ENCODE results near the gene STON1.

DNA sequence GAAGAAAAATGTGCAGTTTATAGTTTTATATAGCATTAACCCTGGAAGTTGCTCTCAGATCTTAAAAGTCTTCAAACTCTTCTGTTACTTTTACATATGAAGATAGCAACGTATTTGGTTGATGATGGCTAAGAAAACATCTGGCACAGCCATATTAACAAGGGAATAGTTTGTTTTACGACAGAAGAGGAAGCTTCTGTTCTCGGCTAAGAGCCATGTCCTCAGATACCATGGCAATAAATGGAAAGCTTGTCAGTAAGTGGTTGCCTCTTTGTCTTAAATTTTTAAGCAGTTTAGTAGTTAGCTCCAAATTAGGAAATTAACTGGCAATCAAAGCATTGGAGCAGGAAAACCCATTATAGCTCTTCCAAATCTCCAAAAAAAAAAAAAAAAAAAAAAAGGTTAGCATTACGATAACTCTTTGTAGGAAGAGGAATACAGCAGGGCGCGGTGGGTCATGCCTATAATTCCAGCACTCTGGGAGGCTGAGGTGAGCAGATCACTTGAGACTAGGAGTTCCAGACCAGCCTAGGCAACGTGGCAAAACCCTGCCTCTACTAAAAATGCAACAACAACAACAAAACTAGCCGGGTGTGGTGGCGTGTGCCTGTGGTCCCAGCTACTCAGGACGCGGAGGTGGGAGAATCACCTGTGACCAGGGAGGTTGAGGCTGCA is 4.5 kb upstream of the STON1 start:
- TF ChIP-seq CTCF (conservative IDR thresholded peaks at IDR 0.05) (no peak), ZFX (IDR thresholded peaks at IDR 0.05) (no peak)
